Adrenal gland (tissue), 12 donors: ENCODE data around the gene CCNI. TPM values are rescaled to one million over a fixed set of nuclear protein-coding genes. Genes with fewer than 3 reads are reported as not detected.
"Not testable (repeated sequence)": the region's sequence is repeated elsewhere in the genome, so short reads cannot be mapped to it uniquely, and the experiment has no call there.

ENCODE experiments used
- DNase-seq, 7 donors: peaks; one replicate each; pipeline ENCODE4 v3.0.0-alpha.2; 2019 to 2020
- H3K27ac ChIP-seq, 5 donors: fragments of 200-600 bp; sonication (generic) in 4 of 5; 1 replicate in 3 of 5; 2 replicates in 2 of 5; pipeline versions ENCODE4 v1.5.1 to v1.8.0; 2016 to 2020; ENCODE audit warnings: mild to moderate bottlenecking in 1 of 5
- H3K27me3 ChIP-seq: fragments of 200-600 bp; 2 replicates; pipeline ENCODE4 v1.8.0; 2021
- H3K36me3 ChIP-seq, 2 donors: fragments of 200-600 bp; replicated peaks in 1 of 2; 1 replicate in 1 of 2; 2 replicates in 1 of 2; pipeline versions ENCODE4 v1.5.1 to v1.8.0; 2018 to 2022
- H3K4me1 ChIP-seq, 2 donors: fragments of 200-600 bp; replicated peaks in 1 of 2; 1 replicate in 1 of 2; 2 replicates in 1 of 2; pipeline versions ENCODE4 v1.5.1 to v1.8.0; 2018 to 2021
- H3K4me3 ChIP-seq, 4 donors: fragments of 200-600 bp; sonication (generic) in 3 of 4; one replicate each; pipeline ENCODE4 v1.5.1; 2016 to 2018
- H3K9me3 ChIP-seq, 3 donors: fragments of 200-600 bp; sonication (generic) in 1 of 3; replicated peaks in 1 of 3; 1 replicate in 2 of 3; 2 replicates in 1 of 3; pipeline versions ENCODE4 v1.5.1 to v1.8.0; 2016 to 2021
- POLR2A ChIP-seq, 2 donors: fragments of 450-650 bp; IDR thresholded peaks; one replicate each; pipeline ENCODE4 v1.6.1; 2017; ENCODE audit warnings: antibody characterized with exemption in 2 of 2, mild to moderate bottlenecking in 2 of 2, moderate library complexity in 1 of 2
- WGBS, 4 donors: extraction: QIAGEN DNeasy Blood & Tissue Kit in 2 of 4; methylation state at CpG; one replicate each; pipeline versions ENCODE4 v1.1.5 to v1.1.7; 2013 to 2017; 5-methylcytosine and 5-hydroxymethylcytosine counted together
- intact Hi-C, 2 donors: fragments of 100-400 bp; cut with DNase I; formaldehyde crosslinking; loops; one replicate each; pipeline versions ENCODE4 v1.14.1 to v1.15.0; 2022 to 2023
- polyA plus RNA-seq, 3 donors: library from polyadenylated mRNA; stranded (reverse); fragments of 200-250 nt in 2 of 3; fragments of 350-450 nt in 1 of 3; fragmentation: Illumina TruSeq in 1 of 3; extraction: RNeasy Lipid Tissue Mini Kit (QIAGEN cat#74804) in 1 of 3; gene quantifications; one replicate each; pipeline ENCODE4 v1.2.3, GENCODE V29; 2013 to 2014
- total RNA-seq, 9 donors: library from RNA; depleted of rRNA in 4 of 9; stranded (reverse); fragments of >200 nt in 4 of 9; fragments of 120-200 nt in 1 of 9; fragmentation: NEBNext Ultra II Directional in 1 of 9; extraction: Animal tissue kit (Norgen Biotek cat#: 25700) in 1 of 9; gene quantifications; one replicate each; pipeline versions ENCODE4 v1.1.0 to v1.2.4, GENCODE V29; 2013 to 2023
- TF ChIP-seq, protein P1 (sequence below), 6 experiments: fragments of 450-650 bp in 4 of 6; fragments of 200-600 bp in 2 of 6; sonication (generic) in 1 of 6; IDR thresholded peaks; 1 replicate in 5 of 6; 2 replicates in 1 of 6; pipeline versions ENCODE4 v1.5.1 to v1.8.0; 2016 to 2021; ENCODE audit warnings: antibody characterized with exemption in 6 of 6, mild to moderate bottlenecking in 2 of 6, moderate library complexity in 1 of 6
- donor health status: healthy with polysubstance abuse.
- donor health status: Bipolar disorder and iron deficiency.
- donor health status: DM: yes; HTN: yes; CAD: no.
- donor health status: DM: no; HTN: no; CAD: no.
- donor health status: DM: no; HTN: no; CAD: no.
- donor health status: DM: yes; HTN: yes; CAD: no.

CCNI gene
- total and polyA plus RNA-seq, 12 donors: 32.1 to 261 (median 155) TPM

DNA sequence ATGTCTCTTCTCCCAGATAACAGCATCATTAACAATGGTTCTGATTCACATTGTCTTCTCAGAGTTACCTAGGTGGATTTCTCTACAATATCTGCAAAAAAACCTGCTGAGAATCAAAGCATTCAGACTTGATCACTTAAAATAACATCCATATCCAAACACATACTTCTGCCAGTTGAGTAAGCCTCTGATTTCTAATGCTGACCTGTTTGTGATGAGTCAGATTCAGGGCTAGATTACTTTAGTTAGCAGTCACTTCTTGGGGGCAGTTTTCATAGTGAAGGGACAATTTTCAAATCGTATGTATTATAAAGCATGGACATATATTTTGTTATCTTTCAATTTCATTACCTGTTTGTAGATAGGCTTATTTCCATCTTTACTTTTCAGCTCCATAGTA lies 35.5 kb downstream of the CCNI start:
- H3K4me3 ChIP-seq: no peak overlapping the region
- no peak for TF ChIP-seq POLR2A (IDR thresholded peaks at IDR 0.05)
- no peaks in the 10 kb centered on the region for H3K36me3 ChIP-seq
- WGBS, 4 donors: 79 to 96% (median 85%) methylated on average over 1 of the region's 1 CpG
- H3K9me3 ChIP-seq: no peaks in the 10 kb centered on the region
- DNase-seq: no peak
- no peak overlapping the region for H3K27ac ChIP-seq
- intact Hi-C loops: loop anchor here in 1 of 2 donors (10.0 kb wide), 2 partner anchors 165 to 525 kb away; no protein-coding TSS in a partner anchor
- H3K4me1 ChIP-seq: peaks cover 0 to 9% of the 10 kb centered on the region in 2 donors
- H3K27me3 ChIP-seq: no peaks in the 10 kb centered on the region

DNA sequence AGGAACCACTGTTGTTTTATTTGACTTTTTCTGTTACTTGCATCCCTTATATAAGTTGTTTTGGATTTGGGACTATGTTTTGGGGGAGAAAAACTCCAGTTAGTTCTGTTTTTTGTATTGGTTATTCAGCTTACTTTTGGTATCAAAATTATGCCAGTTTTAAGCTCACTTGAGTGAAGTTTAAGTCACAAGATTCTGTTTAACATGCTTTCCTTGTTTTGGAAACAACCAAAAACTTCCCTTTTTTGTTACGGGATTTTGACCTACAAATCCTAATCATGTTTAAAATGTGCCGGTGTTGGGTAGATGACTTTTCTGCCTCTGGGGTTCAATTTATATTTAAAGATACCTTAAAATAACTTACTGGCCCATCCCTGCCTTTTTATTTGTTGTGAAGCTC lies 36.0 kb downstream of the CCNI start:
- Histone ChIP-seq H3K4me3 (no peak overlapping the region), H3K4me1 (peaks cover 0 to 9% of the 10 kb centered on the region in 2 donors), H3K27me3 (no peaks in the 10 kb centered on the region), H3K27ac (no peak overlapping the region), H3K36me3 (no peaks in the 10 kb centered on the region), H3K9me3 (no peaks in the 10 kb centered on the region)
- WGBS, 4 donors: 85 to 95% (median 91%) methylated on average over 2 of the region's 2 CpGs
- DNase-seq: no peak
- no peak for TF ChIP-seq POLR2A (IDR thresholded peaks at IDR 0.05)
- TF ChIP-seq, protein P1, sequence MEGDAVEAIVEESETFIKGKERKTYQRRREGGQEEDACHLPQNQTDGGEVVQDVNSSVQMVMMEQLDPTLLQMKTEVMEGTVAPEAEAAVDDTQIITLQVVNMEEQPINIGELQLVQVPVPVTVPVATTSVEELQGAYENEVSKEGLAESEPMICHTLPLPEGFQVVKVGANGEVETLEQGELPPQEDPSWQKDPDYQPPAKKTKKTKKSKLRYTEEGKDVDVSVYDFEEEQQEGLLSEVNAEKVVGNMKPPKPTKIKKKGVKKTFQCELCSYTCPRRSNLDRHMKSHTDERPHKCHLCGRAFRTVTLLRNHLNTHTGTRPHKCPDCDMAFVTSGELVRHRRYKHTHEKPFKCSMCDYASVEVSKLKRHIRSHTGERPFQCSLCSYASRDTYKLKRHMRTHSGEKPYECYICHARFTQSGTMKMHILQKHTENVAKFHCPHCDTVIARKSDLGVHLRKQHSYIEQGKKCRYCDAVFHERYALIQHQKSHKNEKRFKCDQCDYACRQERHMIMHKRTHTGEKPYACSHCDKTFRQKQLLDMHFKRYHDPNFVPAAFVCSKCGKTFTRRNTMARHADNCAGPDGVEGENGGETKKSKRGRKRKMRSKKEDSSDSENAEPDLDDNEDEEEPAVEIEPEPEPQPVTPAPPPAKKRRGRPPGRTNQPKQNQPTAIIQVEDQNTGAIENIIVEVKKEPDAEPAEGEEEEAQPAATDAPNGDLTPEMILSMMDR (IDR thresholded peaks at IDR 0.05): no peak
- intact Hi-C loops: loop anchor here in 1 of 2 donors (10.0 kb wide), 2 partner anchors 165 to 525 kb away; no protein-coding TSS in a partner anchor

DNA sequence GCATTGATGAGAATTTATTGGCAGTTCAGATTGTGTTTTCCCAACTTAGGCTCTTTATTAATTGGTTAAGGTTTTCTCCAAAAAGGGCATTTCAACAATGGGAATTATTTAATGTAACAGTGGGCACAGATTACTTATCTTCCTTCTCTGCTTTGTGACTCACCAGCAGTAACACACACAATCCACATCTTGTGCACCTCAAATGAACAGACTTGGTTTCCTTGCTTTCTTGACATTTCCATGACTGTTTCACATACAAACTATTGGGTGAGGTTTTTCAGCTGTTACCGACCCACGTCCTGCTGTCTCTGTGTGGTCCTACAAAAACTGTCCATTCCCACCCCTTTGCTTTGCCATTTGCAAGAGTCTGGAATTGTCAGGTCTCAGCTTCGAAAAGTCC lies 38.1 kb downstream of the CCNI start:
- Histone ChIP-seq H3K27me3 (no peaks in the 10 kb centered on the region), H3K9me3 (no peaks in the 10 kb centered on the region), H3K4me3 (no peak overlapping the region), H3K4me1 (no peaks in the 10 kb centered on the region), H3K36me3 (no peaks in the 10 kb centered on the region), H3K27ac (no peak overlapping the region)
- WGBS, 4 donors: 91 to 94% (median 92%) methylated on average over 3 of the region's 3 CpGs
- intact Hi-C loops: no loop called here
- no peak for DNase-seq
- TF ChIP-seq, protein P1 (IDR thresholded peaks at IDR 0.05): no peak
- TF ChIP-seq POLR2A (IDR thresholded peaks at IDR 0.05): no peak

DNA sequence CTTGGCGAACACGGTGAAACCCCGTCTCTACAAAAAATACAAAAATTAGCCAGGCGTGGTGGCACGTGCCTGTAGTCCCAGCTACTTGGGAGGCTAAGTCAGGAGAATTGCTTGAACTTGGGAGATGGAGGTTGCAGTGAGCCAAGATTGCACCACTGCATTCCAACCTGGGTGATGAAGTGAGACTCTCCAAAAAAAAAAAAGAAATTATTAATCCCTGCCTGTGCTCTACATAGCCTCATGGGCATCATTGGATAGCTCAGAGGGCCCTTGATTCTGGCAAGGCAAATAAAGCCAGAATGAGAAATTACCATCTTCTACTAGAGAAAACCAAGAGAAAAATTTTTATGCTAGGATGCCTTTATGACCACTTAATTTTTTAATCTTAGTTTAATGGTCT lies 38.6 kb downstream of the CCNI start:
- H3K9me3 ChIP-seq, intact Hi-C loops, H3K36me3 ChIP-seq, H3K27me3 ChIP-seq, DNase-seq, H3K4me3 ChIP-seq, H3K4me1 ChIP-seq, H3K27ac ChIP-seq: not testable (repeated sequence)
- WGBS, 4 donors: 94 to 98% (median 97%) methylated on average over 5 of the region's 5 CpGs

DNA sequence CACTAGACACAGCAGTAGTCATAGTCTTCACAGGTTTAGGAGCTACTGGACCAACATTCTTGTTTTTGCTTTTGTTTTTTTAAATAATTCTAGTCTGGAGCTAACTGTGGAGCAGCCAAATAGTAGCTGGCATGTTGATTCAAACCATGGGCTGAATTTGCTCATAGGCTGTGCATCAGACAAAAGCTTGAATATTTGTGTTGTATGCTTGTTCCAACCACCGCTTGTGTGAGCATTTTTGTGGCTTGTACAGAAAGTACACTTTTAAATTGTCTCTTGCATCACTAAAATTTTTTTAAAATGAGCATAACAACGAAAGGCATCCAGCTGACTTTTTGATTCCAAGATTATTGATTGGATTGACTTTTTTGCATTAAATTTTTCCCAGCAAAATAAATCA lies 39.6 kb downstream of the CCNI start:
- H3K4me1 ChIP-seq: no peaks in the 10 kb centered on the region
- H3K9me3 ChIP-seq: no peaks in the 10 kb centered on the region
- peaks cover 0 to 8% of the 10 kb centered on the region in 2 donors for H3K36me3 ChIP-seq
- no peak overlapping the region for H3K4me3 ChIP-seq
- intact Hi-C loops: no loop called here
- H3K27me3 ChIP-seq: no peaks in the 10 kb centered on the region
- WGBS, 4 donors: 81 to 89% (median 88%) methylated on average over 2 of the region's 2 CpGs
- no peak for TF ChIP-seq POLR2A (IDR thresholded peaks at IDR 0.05)
- TF ChIP-seq, protein P1 (IDR thresholded peaks at IDR 0.05): no peak
- DNase-seq: no peak
- no peak overlapping the region for H3K27ac ChIP-seq
